Epidermal melanocyte (primary cell): ENCODE measurements around the gene PTX4.

ENCODE experiments used
- DNase-seq: peaks from one replicate; pipeline ENCODE4 v3.0.0; 2011; ENCODE audit warnings: low spot score; ENCODE audit not compliant: insufficient read length

Gene PTX4

DNA sequence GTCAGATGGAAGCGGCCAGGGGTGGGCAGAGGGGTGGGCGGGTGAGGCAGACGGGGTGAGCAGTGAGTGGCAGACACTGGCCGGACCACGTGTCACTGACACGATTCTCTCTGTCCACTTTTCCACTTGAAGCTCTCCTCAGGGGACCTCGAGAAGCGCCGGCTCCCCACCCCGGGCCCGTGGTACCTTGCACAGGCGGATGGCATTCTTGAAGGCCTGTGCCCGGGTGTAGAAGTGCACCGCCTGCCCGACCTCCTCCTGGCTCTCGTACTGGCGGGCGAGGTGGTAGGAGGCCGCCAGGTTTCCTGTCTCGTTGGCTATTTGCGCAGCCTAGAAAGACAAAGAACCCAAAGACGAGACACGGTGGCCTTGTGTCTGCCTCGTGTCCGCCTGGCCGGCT lies 35.6 kb upstream of the PTX4 start:
- DNase-seq, result no peak

DNA sequence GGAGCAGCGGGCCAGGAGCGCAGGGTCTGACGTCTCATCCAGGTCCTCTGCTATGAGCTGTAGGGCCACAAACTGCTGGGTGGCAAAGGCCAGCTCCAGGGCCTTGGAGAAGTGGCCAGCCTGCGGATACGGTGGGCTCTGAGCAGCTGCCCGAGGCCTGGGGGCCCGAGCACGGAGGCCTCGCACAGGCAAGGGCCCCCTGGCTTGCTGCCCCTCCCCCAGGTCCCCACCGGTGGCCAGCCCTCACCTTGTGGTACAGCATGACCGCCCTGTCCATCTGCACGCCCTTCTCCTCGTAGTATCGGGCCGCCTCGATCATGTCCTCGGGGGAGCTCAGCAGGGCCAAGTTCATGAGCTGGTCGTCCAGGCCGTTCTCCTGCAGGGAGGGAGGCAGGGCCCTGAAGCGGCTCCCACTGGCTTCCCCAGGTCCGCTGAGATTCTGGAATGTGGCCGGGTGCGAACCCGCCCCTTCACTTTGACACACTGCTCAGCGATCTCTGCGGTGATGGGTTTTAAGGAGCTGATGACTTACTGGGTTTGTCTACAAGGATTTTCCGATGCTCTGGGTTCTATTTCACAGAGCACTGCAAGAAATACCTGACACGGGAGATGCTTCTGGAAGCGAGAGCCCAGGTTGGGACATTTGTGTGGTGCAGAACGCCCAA lies 35.0 kb upstream of the PTX4 start:
- no peak for DNase-seq

DNA sequence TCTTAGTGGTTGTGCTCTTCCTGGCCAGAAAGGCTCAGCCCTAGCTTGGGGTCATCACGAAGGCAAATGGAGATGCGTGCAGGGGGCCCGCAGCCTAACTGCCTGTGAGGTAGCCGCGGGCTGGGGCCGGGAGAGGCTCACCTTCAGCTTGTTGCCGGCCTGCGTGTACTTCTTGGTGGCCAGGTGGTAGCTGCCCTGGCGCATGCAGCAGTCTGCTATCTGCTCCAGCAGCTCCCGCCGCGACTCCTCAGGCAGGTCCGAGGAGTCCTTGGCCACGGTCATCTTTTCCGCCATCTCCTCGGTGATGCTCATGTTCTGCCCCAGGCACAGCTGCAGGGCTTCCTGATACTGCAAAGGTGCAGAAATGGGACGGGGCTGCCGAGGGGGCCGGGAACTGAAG lies 31.7 kb upstream of the PTX4 start:
- DNase-seq, result no peak

DNA sequence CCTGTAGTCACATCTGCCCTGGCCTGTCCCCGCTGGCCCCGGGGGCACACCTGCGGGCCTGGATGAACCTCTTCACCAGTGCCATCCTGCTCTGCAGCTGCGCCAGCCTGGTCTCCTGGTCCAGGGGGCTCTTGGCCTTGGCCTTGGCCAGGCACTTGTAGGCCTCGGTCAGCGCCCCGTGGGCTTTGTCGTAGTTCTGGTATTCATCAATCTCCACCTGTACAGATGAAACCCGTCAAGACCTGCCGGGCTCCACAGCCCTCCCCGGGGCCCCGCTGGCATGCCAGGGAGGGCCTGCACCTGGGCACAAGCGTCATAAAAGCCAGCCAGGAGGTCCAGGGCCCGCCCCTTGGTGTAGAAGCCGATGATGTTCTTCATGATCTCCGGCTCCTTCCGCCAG lies 31.1 kb upstream of the PTX4 start:
- no peak for DNase-seq

DNA sequence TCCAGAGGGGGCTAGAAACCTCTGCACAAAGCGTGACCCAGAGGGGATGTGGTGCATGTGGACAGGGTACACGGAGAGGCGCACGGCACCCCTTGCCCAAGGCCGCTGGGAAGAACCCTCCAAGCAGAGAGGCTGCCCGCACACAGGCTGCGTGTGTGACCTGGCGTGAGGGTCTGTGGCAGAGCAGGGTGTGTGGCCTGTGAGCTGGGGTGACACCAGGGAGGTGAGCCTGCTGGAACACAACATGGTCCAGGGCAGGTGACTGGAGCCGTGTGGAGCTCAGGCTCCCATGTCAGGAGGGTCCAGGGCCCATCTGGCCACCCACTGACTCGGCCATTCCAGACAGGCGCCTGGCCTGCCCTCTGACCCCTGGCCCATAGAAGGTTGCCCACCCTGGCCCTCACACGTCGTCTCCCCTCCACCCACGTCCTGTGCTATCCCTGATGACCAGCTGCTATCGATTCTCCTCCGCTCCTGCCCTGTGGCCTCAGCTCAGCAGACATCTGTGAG lies 29.9 kb upstream of the PTX4 start:
- no peak for DNase-seq

DNA sequence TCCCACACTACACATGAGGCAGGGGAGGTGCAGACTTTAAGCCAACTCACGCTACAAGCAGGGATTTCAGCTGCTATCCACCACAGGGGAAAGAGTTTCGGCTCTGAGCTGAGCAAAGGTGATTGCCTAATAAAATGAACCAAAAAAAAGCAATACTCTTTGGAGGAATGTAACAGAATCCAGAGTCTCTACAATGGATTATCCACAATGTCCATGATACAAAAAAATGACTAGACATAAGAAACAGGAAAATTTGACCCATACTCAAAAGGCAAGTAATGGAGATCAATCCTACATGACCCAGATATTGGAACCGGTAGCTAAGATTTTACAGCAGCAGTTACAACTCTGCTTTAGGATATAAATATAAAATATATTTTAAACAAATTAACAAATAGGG lies 25.8 kb upstream of the PTX4 start:
- no peak for DNase-seq

DNA sequence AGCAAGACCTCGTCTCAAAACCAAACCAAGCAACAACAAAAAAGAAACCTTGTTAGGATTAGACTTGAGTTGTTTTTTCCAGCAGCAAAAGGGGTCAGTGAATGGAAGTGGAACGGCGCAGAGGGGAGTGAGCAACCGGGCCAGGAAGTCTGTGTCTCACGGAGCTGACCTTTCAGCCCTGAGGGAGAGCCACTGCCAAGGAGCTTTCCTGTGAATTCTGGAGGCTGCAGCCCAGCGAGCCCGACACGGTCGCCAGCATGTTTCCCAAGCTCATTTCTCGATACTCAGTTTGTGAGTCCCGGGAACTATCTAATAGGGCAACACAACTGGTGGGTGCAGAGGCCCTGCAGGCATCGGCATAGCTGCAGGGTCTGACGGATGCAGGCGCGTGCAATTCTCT lies 24.0 kb upstream of the PTX4 start:
- no peak for DNase-seq

DNA sequence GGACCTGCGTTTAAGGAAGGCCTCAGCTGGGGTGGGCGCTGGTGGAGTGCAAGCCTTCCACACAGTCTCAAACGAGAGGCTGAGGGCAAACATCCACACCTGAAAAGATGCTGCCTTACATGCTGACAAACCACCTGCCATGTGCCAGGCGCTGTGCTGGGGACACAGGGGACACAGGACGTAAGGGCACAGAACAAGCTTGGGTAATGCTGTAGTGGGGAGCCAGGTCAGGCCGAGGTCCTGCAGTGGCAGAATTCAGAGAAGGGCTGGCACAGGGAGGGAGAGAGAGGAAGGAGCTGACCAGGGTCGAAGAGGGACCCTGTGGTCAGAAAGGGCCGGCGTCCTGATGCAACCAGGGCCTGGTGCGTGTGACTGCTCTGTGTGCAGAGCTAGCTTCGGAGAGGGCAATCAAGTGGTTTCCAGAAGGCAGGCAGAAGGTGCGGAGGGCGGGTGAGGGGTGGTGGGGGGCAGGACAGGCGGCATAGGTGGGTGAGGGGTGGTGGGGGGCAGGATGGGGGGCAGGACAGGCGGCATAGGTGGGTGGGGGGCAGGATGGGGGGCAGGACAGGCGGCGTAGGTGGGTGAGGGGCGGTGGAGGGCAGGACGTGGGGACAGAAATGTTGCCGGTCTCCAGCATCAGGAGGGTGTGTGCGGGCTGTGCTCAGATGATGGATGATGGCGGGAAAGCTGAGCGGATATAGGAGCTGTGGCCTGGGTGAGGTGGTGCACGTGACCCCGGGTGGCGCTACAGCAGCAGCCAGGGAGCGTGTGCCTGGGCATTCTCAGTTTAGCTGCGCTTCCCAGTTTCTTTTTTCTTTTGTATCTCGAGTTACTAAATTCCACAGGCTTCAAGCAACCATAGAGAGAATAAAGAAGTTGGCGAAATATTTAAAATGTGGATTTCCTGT lies 23.2 kb upstream of the PTX4 start:
- no peak for DNase-seq

DNA sequence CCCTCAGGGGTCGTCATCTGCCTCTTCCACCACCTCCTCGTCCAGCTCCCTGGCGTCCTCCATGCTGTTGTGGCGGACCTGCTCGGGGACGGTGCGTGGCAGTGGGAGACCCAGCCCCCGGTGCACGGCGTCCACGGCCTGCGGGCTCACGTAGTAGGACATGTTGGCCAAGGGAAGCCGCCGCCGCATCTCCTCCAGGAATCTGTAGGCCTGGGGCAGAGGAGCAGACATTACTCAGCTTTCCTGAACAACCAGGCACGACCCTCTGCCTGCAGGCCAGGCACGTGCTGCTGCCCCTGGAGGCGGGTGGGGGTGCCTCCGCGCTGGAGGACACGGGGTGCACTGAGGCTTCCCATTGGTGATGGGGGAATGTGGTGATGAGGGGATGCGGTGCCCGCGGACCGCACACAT lies 22.2 kb upstream of the PTX4 start:
- no peak for DNase-seq

DNA sequence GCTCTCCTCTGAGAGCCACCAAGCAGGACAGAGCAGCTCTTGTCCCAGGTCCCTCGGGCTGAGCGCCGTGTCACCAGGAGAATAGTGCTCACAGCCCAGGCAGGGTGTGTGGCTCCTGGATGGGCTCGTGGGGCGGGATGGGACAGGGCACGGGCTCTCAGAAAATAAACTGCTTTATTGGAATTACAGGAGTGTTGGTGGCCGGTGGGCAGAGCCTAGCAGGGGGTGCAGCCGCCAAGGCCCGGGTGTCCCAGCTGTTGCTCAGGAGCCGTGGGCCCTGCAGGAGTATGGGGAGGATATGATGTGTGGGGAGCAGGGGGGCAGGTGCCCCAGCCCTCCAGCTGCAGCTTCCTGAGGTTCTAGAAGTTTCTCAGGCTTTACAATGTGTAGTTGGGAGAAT lies 21.5 kb upstream of the PTX4 start:
- no peak for DNase-seq

DNA sequence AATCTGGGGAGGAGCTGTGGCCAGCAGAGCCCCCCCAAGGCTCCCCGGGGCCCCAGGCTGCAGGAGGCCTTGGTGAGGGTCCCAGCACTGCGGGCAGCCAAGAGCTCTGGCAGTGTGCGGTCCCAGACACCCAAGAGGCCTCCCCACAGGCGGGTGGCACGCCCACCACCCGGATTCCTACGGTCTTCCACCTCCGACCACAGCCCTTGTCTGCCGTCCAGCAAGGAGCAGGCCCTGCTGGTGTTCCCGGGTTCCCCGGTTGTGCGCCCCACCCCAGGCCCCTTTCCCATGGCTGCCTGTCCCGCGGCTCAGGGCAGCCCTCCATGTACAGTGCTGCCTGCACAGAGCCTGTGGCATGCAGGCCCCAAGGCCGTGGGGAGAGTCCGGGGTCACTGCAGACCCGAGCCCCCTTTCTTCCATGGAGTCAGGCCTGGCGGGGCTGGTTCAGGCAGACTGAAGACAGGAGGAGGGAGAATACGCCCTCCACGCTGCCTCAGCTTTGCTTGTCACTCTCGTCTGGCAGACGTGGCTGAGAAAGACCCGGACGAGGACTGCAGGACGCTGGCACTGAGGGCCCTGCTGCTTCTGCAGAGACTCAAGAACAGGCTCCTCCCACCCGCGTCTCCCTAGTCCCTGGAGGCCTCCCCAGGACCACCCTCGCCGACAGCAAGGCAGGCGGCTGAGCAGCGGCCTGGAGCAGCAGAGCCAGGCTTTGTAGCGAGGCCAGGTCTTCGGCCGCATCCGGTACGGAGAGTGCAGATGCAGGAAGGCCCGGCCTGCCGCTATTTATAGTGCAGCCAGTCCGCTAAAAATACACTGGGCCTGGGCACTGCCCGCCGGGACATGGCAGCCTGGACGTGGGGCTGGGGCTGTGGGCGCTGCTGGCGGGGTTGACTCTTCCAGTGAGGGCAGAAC lies 20.8 kb upstream of the PTX4 start:
- DNase-seq, result no peak

DNA sequence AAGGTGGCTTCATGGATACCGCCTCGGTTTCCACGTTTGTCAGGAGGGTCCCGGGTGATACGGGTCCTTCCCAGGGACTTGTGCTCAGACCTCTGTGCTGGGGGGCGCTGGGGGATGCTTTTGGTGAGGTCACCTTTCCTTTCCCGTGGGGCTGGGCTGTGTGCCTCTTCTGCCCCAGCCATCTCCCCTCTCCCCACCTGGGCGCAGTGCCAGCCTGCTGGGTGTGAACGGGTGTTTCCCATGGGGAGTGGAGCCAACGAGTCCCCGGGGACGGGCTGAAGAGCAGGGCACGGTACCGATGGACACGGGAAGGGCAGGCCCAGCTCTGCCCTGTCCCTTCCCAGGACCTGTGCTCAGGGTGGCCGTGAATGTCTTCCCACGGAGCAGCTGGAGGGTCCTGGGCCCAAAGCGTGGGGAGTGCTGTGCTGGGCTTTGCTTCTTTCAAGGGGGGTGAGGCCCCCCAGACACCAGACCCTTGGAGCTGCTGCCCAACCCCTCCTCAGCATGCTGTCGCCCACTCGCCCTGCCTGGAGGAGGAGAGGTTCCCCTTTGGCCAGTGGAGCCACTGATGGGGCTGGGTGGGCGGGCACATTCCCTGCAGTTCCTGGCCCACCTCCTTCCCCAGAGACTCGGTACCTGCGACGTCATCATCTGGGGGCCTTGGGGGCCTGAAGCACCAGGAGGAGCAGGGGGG lies 19.9 kb upstream of the PTX4 start:
- no peak for DNase-seq

DNA sequence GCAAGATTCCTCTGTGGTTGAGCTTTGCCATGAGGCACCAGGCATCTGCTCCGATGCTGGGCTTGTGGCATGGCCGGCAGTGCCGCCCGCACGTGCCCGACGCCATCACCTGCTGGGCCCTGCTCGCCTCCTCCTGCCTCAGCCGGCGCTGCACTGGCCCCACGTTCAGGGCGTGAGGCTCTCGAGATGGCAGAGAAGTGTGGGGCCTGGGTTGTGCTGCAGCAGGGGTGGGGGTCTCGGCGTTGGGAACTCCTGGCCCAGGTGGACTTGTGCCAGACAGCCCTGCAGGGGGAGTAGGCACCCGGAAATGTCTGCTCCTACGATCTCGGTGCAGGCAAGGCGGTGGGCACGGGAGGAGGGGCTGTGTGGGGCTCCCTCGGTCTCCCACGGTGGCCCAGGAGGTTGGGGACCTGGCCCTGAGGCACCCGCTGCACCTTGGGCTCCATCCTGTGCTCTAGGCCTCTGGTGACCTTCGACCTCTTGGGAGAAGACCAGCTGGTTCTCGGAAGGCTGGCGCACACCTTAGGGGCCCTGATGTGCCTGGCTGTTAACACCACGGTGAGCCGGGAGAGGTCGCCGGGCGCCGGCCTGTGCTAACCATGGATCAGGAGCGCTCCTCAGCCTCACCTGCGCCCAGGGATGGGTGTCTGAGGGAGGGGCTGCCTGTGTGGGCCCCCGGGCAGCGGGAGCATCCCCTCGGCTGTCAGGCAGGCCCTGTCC lies 17.9 kb upstream of the PTX4 start:
- DNase-seq, result no peak

DNA sequence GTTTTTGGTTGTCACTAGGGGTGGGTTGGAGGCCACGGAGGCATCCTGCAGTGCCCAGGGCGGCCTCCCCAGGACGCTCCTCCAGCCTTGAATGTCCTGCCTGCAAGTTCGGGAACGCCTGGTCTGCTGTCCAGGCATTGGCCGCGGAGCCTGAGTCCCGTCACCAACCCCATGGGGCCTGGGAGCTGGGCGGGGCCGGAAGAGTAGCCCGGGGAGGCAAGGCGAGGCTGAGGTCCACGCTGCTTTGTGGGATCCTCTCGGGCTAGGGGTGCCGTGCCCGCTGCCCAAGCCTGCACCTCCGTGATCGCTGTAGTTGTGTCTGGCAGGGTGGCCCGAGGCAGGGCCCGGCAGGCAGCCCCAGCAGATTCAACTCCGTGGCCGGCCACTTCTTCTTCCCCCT lies 17.2 kb upstream of the PTX4 start:
- DNase-seq, result no peak

DNA sequence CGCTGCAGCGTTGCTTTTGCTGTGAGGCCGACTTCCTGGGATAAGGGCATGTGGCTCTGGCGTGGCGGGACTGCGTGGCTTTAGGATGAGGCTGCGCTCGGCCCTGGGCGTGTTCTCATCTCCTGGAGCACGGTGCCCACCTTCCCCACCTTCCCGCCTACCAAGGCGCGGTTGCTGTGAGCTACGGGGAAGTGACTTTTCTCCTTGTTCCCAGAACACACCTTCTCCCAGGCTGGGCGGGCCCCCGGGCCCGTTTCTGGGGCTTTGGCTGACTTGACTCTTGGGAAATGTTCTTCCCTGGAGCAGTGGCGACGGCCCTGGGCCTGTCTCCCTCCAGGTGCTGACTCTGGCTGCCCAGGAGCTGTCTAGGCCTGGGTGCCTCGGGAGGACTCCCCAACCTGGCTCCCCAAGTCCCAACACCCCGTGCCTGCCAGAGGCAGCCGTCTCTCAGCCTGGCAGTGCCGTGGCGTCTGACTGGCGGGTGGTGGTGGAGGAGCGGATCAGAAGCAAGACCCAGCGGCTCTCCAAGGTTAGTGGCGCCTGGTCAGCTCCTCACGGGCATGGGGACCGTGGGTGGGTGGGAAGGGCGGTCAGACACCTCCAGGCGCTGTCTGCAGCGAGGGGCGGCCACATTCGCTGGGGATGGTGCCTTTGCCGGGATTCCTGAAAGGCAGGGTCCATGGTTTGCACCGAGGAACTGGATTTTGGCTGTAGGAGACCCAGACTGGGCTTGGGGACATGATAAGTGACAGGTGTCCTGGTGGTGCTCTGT lies 16.5 kb upstream of the PTX4 start:
- no peak for DNase-seq

DNA sequence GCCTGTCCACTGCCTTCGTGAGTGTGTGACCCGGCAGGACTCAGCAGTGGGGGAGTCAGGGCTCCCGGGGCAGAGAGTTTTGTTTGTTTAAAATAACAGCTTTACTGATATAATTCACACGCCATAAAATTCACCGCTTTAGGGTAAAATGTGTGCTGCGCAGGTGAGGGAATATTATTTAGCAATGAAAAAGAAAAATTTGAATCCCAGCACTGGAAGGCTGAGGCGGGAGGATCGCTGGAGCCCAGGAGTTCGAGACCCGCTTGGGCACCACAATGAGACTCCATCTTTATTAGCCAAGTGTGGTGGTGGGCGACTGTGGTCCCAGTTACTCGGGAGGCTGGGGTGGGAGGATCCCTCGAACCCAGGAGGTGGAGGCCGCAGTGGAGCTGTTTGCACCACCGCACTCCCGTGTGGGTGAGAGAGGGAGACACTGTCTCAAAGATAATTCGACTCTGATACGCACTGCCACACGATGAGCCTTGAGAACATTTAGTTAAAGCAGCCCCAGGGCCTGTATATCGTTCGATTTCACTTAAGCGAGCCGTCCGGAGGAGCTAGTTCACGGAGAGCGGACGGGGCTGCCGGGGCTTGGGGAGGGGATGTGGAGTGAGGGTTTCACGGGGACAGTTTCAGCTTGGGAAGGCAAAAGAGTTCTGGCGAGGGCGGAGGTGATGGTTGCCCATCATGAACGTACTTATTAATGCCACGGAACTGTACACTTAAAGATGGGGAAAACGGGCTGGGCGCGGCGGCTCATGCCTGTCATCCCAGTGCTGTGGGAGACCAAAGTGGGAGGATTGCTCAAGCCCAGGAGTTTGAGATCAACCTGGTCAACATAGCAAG lies 14.6 kb upstream of the PTX4 start:
- DNase-seq, result no peak

DNA sequence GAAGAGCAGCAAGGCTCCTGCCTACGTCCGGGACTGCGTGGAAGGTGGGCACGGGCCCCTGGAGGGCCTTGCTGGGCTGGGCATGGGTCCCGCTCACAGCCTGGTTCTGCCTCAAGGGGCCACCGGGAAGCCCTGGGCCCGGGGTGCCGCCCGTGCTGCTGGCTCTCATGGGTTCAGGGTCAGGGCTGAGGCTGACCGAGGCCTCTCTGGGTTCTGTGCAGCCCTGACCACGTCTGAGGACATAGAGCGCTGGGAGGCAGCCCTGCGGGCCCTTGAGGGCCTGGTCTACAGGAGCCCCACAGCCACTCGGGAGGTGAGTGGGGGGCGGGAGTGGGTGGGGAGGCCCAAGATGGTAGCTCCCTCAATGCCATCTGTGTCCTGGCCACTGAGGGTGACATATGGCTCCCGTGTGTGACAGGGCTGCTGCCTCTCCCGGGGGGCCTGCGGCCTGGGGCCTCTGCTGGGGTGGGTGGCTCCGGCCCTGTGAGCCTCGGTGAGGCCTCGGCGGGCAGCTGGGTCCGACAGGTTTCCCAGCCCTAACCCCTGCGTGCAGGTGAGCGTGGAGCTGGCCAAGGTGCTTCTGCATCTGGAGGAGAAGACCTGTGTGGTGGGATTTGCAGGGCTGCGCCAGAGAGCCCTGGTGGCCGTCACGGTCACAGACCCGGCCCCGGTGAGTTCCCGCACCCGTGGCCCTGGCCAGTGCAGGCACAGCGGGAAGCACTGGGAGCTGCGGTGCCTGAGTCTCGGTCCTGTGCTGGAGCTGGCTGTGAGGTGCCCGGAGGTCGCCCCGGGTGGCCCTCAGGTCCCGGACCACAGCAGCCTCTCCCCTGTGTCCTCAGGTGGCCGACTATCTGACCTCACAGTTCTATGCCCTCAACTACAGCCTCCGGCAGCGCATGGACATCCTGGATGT lies 13.6 kb upstream of the PTX4 start:
- no peak for DNase-seq

DNA sequence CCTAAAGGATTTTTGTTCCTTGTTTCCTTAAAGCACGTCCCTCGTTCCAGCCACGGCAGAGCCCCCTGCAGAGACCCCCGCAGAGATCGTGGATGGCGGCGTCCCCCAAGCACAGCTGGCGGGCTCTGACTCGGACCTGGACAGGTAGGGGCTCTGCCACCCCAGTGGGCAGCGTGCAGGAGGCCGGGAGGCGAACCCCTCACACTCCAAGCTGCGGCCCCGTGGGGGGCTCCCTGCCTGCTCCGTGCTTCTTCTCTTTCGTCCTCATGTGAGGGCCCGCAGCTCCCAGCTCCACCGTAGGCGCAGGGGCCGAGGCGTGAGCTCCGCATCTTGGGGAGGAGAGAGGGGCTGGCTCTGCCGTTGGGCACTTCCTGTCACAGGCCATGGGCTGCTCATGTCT lies 12.9 kb upstream of the PTX4 start:
- no peak for DNase-seq
